Hepatic stellate cell (primary cell): ENCODE measurements around the gene RAD21L1.
A peak's percentile ranks its signal among the peaks of the same experiment; 100 is the strongest.
"Not testable (repeated sequence)": the region's sequence is repeated elsewhere in the genome, so short reads cannot be mapped to it uniquely, and the experiment has no call there.

Experiments
- DNase-seq: peaks from one replicate; pipeline ENCODE4 v3.0.0; 2011; ENCODE audit warnings: low spot score

RAD21L1 gene

DNA sequence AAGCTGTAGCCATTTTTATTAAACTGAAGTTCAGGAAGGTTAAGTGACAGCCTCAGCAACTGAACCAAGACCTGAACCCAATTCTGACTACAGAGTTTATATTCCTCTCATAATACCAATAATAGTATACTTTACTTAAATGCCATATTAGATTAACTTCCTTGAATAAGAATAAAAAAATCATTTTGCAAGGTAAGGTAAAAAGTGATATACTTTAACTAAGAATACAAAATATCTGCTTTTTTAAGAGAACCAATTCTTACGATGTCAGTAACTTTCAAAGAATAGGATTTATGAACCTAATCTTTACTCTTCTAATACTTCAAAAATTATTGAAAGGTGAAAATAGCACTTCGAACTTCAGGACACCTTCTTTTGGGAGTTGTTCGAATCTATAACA lies 3.7 kb downstream of the RAD21L1 start:
- no peak for DNase-seq

DNA sequence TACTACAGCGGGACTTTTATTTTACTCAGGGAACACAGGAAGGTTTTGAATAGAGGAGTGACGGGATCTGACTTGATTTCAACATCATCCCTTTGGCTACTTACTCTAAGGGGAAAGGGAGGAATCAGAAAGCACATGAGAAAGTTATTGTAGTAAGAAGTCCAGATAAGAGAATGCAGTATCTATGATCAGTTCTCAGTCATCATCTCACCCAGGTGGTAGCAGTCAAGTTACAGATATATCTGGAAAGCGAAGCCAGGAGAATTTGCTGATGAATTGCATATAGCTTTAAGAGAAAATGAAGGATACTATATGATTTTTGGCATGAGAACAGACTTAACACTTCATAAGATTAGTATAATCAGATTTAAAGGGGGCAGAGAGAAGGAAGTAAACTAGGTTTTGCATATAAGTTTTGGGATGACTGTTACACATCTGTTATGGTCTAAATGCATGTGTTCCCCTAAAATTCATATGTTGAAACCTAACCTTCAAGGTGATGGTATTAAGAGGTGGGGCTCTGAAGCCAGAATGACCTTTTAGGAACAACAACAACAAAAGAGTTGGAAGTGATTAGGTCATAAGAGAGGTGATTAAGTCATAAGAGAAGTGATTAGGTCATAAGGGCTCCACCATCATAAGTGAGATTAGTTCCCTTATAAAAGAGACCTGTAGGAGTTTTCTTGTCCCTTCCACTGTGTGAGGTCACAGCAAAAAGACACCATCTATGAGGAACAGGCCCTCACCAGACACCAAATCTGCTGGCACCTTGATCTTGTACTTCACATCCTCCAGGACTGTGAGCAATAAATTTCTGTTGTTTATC lies 6.7 kb downstream of the RAD21L1 start:
- DNase-seq = no peak

DNA sequence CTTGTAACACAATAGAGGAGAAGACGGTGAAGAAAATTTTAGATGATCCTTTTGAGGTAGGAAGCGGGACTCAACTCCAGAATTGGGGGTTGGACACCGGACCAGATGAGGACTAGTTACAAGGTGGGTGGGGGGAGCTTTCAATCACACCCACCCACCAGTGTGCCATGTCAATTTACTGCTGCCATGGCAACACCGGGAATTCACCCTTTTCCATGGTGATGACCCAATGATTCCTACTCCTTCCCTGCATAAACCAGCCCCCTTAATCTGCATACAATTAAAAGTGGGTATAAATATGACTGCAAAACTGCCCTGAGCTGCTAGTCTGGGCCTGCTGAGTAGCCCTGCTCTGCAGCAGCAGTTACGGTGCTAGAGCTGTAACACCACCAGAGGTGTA lies 14.7 kb downstream of the RAD21L1 start:
- no peak for DNase-seq

DNA sequence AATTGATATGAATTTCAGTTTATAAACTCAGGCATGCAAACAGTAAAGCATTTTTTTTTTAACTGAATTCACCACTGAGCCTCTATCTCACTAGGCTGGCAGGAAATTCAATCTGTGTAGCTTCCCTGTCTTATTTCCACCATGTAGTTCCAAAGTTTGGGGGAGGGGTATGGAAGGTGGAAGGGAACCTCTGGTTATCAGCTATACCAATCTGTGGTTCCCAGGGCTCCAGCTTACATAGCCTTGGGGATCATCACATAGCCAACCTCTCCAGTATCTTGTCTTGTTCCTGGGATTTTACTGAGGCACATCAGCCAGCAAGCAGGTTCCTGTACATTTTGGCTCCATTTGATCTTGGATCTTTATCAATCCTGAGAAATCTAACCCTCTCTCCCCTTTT lies 15.6 kb downstream of the RAD21L1 start:
- no peak for DNase-seq

DNA sequence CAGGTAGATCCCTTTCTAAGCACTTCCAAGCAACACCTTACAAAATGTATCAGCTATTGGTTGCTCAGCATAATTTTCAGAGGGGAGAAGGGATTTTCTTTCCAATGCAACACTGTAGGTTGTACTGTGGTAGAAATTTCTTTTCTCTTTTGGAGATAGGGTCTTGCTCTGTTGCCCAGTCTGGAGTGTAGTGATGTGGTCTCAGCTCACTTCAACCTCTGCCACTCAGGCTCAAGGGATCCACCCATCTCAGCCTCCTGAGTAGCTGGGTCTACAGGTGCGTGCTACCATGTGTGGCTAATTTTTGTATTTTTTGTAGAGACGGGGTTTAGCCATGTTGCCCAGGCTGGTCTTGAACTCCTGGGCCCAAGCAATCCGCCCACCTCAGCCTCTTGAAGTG lies 16.3 kb downstream of the RAD21L1 start:
- DNase-seq = no peak

- peak; percentile 68 for DNase-seq
Observed at GRCh38 chr20:1242530-1242929, 16.7 kb downstream of the RAD21L1 start.

GRCh38 chr20:1245578-1245977 lies 19.7 kb downstream of the RAD21L1 start:
- DNase-seq = no peak

GRCh38 chr20:1247689-1248088 lies 21.8 kb downstream of the RAD21L1 start:
- DNase-seq = no peak

- not testable (repeated sequence) for DNase-seq
Observed at GRCh38 chr20:1250282-1250681, 24.4 kb downstream of the RAD21L1 start.

DNA sequence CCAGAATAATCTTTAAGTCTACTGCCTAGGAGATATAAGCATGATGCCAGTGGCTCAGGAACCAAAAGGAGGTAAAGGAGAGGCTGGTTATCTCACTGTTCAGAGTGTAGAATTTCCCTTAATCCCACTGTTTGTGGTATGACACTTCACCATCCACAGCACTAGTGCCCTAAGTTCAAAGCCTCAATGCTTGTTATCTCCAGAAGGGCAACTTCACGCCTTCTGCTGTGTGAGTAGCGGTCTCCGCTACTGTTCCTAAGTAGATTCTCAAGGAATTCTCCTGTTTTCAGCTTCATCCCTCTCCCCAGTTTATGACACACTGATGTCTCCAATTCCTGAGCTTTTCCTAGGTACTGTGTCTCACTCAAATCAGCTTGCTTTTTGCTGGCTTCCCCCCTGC lies 26.6 kb downstream of the RAD21L1 start:
- no peak for DNase-seq

- DNase-seq = no peak
Observed at GRCh38 chr20:1254254-1254653, 28.4 kb downstream of the RAD21L1 start.

DNA sequence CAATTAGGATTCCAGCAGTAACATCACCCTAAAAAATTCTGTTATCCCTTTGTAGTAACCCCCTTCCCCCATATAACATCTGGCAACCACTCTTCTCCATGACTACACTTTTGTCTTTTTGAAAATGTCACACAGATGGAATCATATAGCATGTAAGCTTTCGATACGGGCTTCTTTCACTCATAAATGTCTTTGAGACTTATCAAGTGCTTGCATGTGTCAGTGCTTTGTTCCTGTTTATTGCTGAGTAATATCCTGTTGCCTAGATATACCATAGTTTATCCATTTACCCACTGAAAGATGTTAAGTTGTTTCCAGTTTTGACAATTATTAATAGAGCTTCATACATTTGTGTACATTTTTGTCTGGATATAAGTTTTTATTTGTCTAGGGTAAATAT lies 29.8 kb downstream of the RAD21L1 start:
- DNase-seq = no peak

DNA sequence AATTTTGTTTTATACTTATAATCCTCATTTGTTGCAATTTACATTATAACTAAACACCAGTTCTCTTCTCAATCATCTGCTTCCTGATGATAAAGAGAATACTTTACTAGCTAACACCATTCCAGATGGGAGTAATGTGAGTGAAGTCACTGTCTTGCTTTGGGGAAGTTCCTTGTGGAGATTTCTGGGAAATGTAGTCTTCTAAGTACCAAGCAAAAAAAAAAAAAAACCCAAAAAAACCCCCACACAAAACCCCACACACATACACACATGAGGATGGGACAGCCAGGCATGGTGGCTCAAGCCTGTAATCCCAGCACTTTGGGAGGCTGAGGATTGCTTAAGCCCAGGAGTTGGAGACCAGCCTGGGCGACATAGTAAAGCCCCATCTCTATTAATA lies 38.0 kb downstream of the RAD21L1 start:
- no peak for DNase-seq

- DNase-seq = no peak
Observed at GRCh38 chr20:1264727-1265126, 38.9 kb downstream of the RAD21L1 start.

- no peak for DNase-seq
Observed at GRCh38 chr20:1265226-1265915, 39.5 kb downstream of the RAD21L1 start.

DNA sequence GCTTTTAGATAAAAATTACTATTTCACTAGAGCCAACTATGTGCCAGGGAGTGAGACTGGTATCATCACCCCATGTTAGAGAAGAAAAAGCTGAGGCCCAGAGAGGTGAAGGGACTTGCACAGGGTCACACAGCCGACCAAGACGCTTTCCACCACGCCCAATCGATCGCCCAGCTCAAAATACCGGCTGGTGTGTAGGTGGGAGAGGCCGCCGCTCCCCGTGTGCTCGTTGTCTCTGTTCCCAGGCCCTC lies 40.0 kb downstream of the RAD21L1 start:
- no peak for DNase-seq

DNA sequence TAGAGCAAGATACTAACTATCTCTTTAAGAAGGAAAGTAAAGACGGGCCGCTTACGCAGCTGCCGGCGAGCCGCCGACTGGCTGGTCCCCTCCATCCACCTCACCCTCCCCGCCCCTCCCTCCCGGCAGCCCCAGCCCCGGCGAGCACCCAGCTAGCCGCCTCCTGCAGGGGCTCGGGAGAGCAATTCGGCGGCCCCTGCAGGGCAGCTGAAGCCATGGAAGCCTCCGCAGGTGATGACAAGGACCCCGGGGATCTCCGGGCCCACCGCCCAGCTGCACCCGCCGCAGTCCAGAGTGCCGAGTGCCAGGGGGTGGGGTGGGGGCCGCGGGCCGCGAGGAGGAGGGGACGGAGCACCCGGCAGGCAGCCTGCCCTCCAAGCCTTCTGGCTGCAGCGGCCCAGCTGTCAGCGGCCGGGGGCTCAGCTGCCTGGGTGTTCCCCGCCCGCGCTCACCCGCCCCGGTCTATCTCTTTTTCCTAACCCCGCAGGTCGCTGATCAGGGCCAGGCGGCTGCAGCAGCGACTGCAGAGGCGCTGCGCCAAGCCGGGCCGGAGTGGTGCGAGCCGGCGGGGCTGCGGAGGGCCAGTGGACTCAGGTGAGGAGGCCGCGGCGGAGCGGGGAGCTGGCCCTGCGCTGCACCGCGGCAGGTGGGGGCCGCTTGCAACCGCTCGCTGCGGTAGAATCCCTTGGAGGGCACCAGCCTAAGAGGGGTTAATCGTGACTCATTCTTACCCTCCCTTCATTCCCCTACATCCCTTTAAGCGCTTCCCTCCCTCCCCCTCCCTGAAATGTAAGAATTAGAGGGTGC lies 40.5 kb downstream of the RAD21L1 start, which contains the start of gene SNPH:
TSS of gene SNPH (plus strand) at position 128 of the 807 bp plus-strand sequence. CDS start 29,946 bp downstream, outside the sequence.
- peak; percentile 74 for DNase-seq

DNA sequence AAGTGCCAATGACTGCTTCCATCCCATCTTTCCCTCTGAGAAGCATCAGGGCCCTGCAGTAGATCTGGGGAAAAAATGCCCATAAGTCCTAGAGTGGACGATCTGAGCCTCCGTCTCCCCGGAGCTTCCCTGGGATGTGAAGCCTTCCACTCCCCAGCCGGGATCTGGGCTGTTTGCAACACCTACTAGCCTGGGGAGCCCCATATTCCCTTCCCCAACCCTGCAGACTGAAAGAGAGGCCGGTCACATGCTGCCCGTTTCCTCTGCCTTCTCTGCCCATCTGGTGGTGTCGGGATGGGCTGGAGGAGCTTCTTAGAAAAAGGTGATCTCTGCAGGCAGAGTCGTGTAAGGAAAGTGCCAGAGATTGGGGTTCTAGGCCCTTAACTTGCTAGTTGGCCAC lies 41.3 kb downstream of the RAD21L1 start:
- DNase-seq = no peak

DNA sequence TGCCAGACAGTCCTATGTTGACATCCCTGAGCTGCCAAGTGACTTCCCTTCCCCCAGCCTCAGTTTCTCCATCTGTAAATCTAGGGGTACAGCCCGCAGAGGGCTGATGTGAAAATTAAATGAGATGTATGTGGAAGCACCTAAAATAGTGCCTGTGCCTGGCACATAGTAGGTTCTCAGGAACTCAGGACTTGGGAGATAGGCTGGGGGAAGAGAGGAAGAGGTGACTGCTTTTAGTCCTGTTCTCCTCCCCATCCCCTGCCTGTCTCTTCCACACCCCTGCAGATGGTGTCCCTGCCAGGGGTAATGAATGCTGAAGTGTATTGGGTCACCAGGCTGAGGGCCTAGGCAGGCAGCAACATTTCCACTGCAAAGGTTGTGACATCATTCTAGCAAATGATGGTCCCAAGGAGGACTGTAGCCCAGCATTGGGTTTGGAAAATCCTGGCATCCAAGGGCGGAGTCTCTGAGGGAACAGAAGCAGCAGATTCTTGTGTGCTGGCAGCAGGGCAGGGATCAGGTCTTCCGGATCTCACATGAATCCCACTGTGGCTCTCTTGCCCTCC lies 42.0 kb downstream of the RAD21L1 start:
- no peak for DNase-seq

DNA sequence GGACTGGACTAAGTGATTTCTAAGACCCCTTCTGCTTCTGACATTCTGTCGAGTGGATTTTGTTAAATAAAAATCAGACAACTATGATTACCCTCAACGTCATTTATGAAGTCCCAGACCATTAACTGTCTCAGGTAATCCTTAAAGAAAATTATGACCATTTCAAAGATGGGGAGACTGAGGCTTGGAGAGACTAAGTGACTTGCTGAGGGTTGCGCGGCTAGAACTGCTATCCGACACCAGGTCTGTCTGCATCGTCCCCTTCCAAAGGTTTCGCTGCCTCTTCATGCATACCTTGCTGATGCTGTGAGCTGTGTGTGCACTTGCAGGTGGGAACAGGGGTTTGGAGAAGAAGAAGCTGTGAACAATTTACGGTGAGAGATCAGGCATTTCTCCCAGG lies 43.4 kb downstream of the RAD21L1 start:
- no peak for DNase-seq

DNA sequence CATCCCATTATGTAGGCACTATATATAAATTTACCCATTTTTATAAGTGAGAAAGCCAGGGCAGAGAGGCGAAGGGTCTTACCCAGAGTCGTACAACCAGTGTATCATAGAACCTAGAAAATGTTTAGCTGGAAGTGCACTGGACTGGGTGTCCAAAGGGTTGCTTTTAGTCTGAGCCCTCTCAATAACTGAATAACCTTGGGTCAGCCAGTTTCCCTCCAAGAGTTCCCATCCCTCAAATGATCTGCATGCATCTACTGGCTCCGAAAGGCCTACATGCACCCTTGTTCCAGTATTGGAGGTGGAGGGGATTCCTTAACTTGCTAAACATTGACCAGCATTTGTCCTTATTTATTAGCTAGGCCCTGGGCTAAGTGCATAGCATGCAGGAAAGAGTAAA lies 44.0 kb downstream of the RAD21L1 start:
- no peak for DNase-seq

GRCh38 chr20:1272368-1273100 lies 46.7 kb downstream of the RAD21L1 start:
- no peak for DNase-seq
